Tibial nerve (tissue), 4 donors: ENCODE data around the gene KIAA0319L. TPM values are rescaled to one million over a fixed set of nuclear protein-coding genes. Genes with fewer than 3 reads are reported as not detected.

Experiments used
- DNase-seq, 2 donors: peaks; one replicate each; pipeline ENCODE4 v3.0.0-alpha.2; 2019; ENCODE audit warnings: low spot score in 2 of 2
- H3K27ac ChIP-seq, 4 donors: fragments of 200-600 bp; sonication (generic) in 3 of 4; one replicate each; pipeline ENCODE4 v1.5.1; 2017 to 2019; ENCODE audit warnings: mild to moderate bottlenecking in 1 of 4
- H3K27me3 ChIP-seq, 2 donors: fragments of 200-600 bp; sonication (generic) in 1 of 2; one replicate each; pipeline versions ENCODE4 v1.5.1 to v1.6.0; 2017 to 2019
- H3K36me3 ChIP-seq, 3 donors: fragments of 200-600 bp; sonication (generic); one replicate each; pipeline ENCODE4 v1.5.1; 2018 to 2019
- H3K4me1 ChIP-seq, 4 donors: fragments of 200-600 bp; sonication (generic) in 3 of 4; one replicate each; pipeline ENCODE4 v1.5.1; 2017 to 2019
- H3K4me3 ChIP-seq, 4 donors: fragments of 200-600 bp; sonication (generic) in 3 of 4; one replicate each; pipeline ENCODE4 v1.5.1; 2017 to 2019; ENCODE audit warnings: mild to moderate bottlenecking in 1 of 4, moderate library complexity in 1 of 4
- H3K9me3 ChIP-seq, 4 donors: fragments of 200-600 bp; sonication (generic) in 3 of 4; one replicate each; pipeline ENCODE4 v1.5.1; 2017 to 2019
- EP300 ChIP-seq, 2 donors: sonication (generic); formaldehyde crosslinking; IDR thresholded peaks; one replicate each; pipeline ENCODE4 v1.6.1; 2017; ENCODE audit warnings: antibody characterized with exemption in 2 of 2, mild to moderate bottlenecking in 1 of 2
- POLR2A ChIP-seq, 2 donors: fragments of 450-650 bp; IDR thresholded peaks; one replicate each; pipeline ENCODE4 v1.6.1; 2017; ENCODE audit warnings: antibody characterized with exemption in 2 of 2, mild to moderate bottlenecking in 2 of 2, moderate library complexity in 2 of 2
- WGBS, 2 donors: methylation state at CpG; one replicate each; pipeline ENCODE4 v1.1.5; 2018; 5-methylcytosine and 5-hydroxymethylcytosine counted together
- total RNA-seq, 4 donors: library from RNA; depleted of rRNA; stranded (reverse); fragments of >200 nt; gene quantifications; one replicate each; pipeline ENCODE4 v1.1.0, GENCODE V29; 2016
- TF ChIP-seq, protein P1 (sequence below), 5 experiments: fragments of 200-600 bp in 3 of 5; fragments of 450-650 bp in 2 of 5; sonication (generic) in 3 of 5; IDR thresholded peaks; one replicate each; pipeline ENCODE4 v1.5.1; 2016 to 2019; ENCODE audit warnings: antibody characterized with exemption in 5 of 5, mild to moderate bottlenecking in 3 of 5, moderate library complexity in 2 of 5

Gene KIAA0319L
- total RNA-seq, 4 donors from 2014 or later, result 57.0 to 115 (median 70.7) TPM

DNA sequence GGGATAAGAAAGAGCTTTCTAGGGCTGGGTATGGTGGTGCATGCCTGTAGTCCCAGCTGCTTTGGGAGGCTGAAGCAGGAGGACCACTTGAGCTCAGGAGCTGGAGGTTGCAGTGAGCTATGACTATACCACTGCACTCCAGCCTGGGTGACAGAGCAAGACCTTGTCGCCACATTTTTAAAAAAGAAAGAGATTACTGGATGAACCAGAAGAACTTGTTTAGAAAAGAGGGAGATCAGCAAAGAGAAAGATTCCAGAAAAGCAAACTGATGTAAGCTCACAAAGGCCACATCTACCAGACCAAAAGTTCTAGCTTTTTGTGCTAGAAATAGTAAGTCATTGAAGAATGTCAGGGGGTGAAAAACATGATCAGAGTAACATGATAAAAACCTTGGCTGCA lies 117.6 kb downstream of the KIAA0319L start:
- Histone ChIP-seq H3K36me3 (peaks cover 0 to 97% (median 23%) of the 10 kb centered on the region in 3 donors), H3K9me3 (no peaks in the 10 kb centered on the region), H3K4me1 (no peaks in the 10 kb centered on the region), H3K27ac (no peak overlapping the region), H3K4me3 (no peak overlapping the region), H3K27me3 (no peaks in the 10 kb centered on the region)
- DNase-seq, result no peak
- 50 to 100% methylated on average over 1 of the region's 1 CpG for WGBS, 2 donors
- TF ChIP-seq EP300 (IDR thresholded peaks at IDR 0.05), result no peak
- TF ChIP-seq, protein P1, sequence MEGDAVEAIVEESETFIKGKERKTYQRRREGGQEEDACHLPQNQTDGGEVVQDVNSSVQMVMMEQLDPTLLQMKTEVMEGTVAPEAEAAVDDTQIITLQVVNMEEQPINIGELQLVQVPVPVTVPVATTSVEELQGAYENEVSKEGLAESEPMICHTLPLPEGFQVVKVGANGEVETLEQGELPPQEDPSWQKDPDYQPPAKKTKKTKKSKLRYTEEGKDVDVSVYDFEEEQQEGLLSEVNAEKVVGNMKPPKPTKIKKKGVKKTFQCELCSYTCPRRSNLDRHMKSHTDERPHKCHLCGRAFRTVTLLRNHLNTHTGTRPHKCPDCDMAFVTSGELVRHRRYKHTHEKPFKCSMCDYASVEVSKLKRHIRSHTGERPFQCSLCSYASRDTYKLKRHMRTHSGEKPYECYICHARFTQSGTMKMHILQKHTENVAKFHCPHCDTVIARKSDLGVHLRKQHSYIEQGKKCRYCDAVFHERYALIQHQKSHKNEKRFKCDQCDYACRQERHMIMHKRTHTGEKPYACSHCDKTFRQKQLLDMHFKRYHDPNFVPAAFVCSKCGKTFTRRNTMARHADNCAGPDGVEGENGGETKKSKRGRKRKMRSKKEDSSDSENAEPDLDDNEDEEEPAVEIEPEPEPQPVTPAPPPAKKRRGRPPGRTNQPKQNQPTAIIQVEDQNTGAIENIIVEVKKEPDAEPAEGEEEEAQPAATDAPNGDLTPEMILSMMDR (IDR thresholded peaks at IDR 0.05), result no peak
- no peak for TF ChIP-seq POLR2A (IDR thresholded peaks at IDR 0.05)

DNA sequence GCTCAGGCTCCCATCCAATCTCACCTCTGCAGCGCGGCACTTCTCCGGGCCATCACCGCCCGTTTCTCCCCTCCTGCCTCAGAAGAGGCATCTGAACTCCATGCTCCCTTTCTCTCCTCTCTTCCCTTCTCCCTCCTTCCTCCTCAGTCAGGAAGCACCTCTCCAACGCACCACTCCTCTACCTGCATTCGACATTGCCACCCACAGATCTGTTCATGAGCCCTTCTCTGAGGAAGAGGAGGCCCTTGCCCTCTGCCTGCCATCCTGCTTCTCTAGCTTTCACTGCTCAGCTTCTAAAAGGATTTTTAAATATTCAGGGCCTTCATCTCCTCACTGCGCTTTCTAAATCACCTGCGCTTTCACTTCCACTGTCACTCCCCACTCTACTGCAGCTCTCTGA lies 120.0 kb downstream of the KIAA0319L start:
- no peaks in the 10 kb centered on the region for H3K9me3 ChIP-seq
- no peak for TF ChIP-seq EP300 (IDR thresholded peaks at IDR 0.05)
- no peaks in the 10 kb centered on the region for H3K4me1 ChIP-seq
- WGBS, 2 donors, result 93 to 96% methylated on average over 9 of the region's 9 CpGs
- H3K36me3 ChIP-seq, result peaks cover 0 to 95% (median 14%) of the 10 kb centered on the region in 3 donors
- H3K4me3 ChIP-seq, result no peak overlapping the region
- DNase-seq, result no peak
- no peaks in the 10 kb centered on the region for H3K27me3 ChIP-seq
- H3K27ac ChIP-seq, result no peak overlapping the region

DNA sequence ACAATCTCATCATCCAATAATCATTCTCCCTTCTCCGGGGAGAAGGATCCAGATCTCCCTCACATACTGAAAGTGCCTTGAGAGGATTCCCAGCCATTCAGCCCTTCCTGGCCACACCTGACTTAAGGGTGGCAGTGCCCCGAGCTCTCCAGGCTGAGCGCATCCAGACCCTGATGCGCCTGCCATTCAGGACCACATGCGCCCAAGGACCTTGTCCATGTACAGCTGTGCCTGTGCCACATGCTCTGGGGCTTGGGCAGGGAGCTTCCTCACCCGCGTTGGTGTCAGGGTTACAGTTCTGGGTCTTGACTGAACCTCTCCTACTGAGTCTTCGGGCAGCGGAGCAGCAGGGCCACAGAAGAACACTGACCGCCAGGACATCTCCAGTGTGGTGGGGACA lies 121.1 kb downstream of the KIAA0319L start:
- TF ChIP-seq EP300 (IDR thresholded peaks at IDR 0.05) (no peak), POLR2A (IDR thresholded peaks at IDR 0.05) (no peak)
- TF ChIP-seq, protein P1 (IDR thresholded peaks at IDR 0.05), result no peak
- no peak for DNase-seq
- 89 to 99% methylated on average over 9 to 10 of the region's 10 CpGs for WGBS, 2 donors
- Histone ChIP-seq H3K36me3 (peaks cover 0 to 95% (median 8%) of the 10 kb centered on the region in 3 donors), H3K27ac (no peak overlapping the region), H3K9me3 (no peaks in the 10 kb centered on the region), H3K27me3 (no peaks in the 10 kb centered on the region), H3K4me1 (no peaks in the 10 kb centered on the region), H3K4me3 (no peak overlapping the region)

DNA sequence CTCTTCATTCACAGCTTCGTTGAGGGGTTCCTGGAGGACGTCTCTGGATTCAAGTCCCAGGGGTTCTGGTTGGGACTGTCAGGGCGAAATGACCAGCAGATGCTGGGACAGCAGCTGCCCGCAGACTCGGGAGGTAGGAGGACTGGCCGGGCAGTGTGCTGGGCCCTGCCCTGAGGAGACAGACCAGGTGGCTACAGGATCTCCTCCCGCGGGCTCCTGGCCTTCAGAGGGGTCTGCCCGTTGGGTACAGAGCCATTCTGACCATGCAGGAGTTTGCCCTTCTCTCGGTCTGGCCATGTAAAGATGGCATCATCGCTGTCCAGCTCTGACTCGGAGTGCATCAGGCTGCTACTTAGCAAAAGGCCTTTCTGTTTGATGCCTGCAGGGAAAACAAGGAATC lies 122.5 kb downstream of the KIAA0319L start:
- no peak overlapping the region for H3K4me3 ChIP-seq
- H3K9me3 ChIP-seq, result no peaks in the 10 kb centered on the region
- TF ChIP-seq POLR2A (IDR thresholded peaks at IDR 0.05) (no peak), EP300 (IDR thresholded peaks at IDR 0.05) (no peak)
- TF ChIP-seq, protein P1 (IDR thresholded peaks at IDR 0.05), result no peak
- no peak for DNase-seq
- no peaks in the 10 kb centered on the region for H3K27me3 ChIP-seq
- H3K27ac ChIP-seq, result no peak overlapping the region
- 85 to 94% methylated on average over 11 to 12 of the region's 12 CpGs for WGBS, 2 donors
- H3K4me1 ChIP-seq, result no peaks in the 10 kb centered on the region
- H3K36me3 ChIP-seq, result peaks cover 0 to 87% (median 8%) of the 10 kb centered on the region in 3 donors

DNA sequence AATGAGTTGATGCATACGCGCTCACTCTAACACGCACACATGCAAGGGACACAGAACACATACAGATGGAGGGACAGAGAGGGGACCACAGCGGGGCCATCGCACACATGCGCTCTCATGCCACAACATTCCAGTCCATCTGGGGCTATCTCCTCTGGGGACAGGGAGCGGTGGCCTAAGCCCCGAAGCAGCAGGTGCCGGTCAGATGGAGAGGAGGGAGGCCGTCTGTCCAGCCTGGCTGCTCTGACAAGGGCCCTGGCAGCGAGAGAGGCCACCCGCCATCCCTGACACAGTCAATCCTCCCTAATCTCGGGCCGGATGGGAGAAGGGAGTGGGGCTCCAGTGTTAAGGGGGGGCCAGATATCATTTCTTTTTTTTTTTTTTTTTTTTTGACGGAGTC lies 123.5 kb downstream of the KIAA0319L start:
- H3K4me1 ChIP-seq, result no peaks in the 10 kb centered on the region
- no peak overlapping the region for H3K27ac ChIP-seq
- H3K36me3 ChIP-seq, result peaks cover 0 to 77% (median 0%) of the 10 kb centered on the region in 3 donors
- H3K27me3 ChIP-seq, result no peaks in the 10 kb centered on the region
- DNase-seq, result no peak
- TF ChIP-seq, protein P1 (IDR thresholded peaks at IDR 0.05), result no peak
- TF ChIP-seq EP300 (IDR thresholded peaks at IDR 0.05), result no peak
- TF ChIP-seq POLR2A (IDR thresholded peaks at IDR 0.05), result no peak
- no peaks in the 10 kb centered on the region for H3K9me3 ChIP-seq
- WGBS, 2 donors, result 94 to 95% methylated on average over 13 to 15 of the region's 15 CpGs
- no peak overlapping the region for H3K4me3 ChIP-seq

DNA sequence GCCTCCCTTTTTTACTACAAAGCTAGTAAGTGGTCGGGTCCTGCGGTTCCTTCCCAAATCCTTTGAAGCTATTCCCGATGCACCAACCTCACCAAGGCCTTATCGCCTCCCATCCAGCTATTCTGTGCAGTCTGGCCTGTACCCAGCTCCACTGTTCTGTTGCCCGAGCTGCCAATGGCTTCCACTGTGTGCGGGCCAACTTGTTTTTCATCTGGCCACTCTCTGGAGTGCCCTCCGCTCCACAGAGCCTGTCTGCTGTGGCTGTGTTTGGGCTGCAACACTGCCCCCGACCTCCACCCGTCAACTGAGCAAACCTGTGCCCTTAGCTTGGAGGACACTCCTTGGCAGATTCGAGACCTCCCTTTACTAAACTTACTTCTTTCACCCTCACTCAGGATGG lies 125.0 kb downstream of the KIAA0319L start:
- no peak for DNase-seq
- peaks cover 0 to 65% (median 0%) of the 10 kb centered on the region in 3 donors for H3K36me3 ChIP-seq
- H3K27me3 ChIP-seq, result no peaks in the 10 kb centered on the region
- TF ChIP-seq, protein P1 (IDR thresholded peaks at IDR 0.05), result no peak
- TF ChIP-seq POLR2A (IDR thresholded peaks at IDR 0.05) (no peak), EP300 (IDR thresholded peaks at IDR 0.05) (no peak)
- H3K27ac ChIP-seq, result no peak overlapping the region
- no peaks in the 10 kb centered on the region for H3K4me1 ChIP-seq
- H3K4me3 ChIP-seq, result no peak overlapping the region
- WGBS, 2 donors, result 93 to 96% methylated on average over 10 of the region's 10 CpGs
- no peaks in the 10 kb centered on the region for H3K9me3 ChIP-seq
